Activated CD8-positive, alpha-beta T cell treated with anti-CD3 and anti-CD28 coated beads for 36 hours (primary cell): Measurements from ENCODE around the gene CYP2W1. TPM values are rescaled to one million over a fixed set of nuclear protein-coding genes. Genes with fewer than 3 reads are reported as not detected.

ENCODE experiments used
- ATAC-seq: fragments of 200-7000 bp; cut with Tn5 transposase; one replicate; pipeline ENCODE4 v1.10.0; 2021; ENCODE audit warnings: mild to moderate bottlenecking, moderate library complexity
- CTCF ChIA-PET: fragments of 350-600 bp; sonication (Branson Sonifier 250); formaldehyde crosslinking; loops from one replicate; lab custom pipeline; 2021; ENCODE audit warnings: antibody characterized with exemption; lab: Charles Lee
- POLR2A ChIA-PET: fragments of 350-600 bp; sonication (Branson Sonifier 250); formaldehyde crosslinking; loops from one replicate; lab custom pipeline; 2021; ENCODE audit warnings: antibody characterized with exemption; lab: Charles Lee
- DNase-seq: peaks from one replicate; pipeline ENCODE4 v3.0.0-alpha.2; 2020
- H3K27ac Mint-ChIP-seq: one replicate; pipeline ENCODE4 v1.8.0; 2021; ENCODE audit warnings: mild to moderate bottlenecking, mixed read lengths
- H3K27me3 Mint-ChIP-seq: one replicate; pipeline ENCODE4 v1.8.0; 2021; ENCODE audit warnings: mixed read lengths
- H3K36me3 Mint-ChIP-seq: one replicate; pipeline ENCODE4 v1.8.0; 2021; ENCODE audit warnings: low read depth, mixed read lengths
- H3K4me1 Mint-ChIP-seq: one replicate; pipeline ENCODE4 v1.8.0; 2021; ENCODE audit warnings: low read depth, mixed read lengths
- H3K4me3 Mint-ChIP-seq: one replicate; pipeline ENCODE4 v1.8.0; 2021; ENCODE audit warnings: mild to moderate bottlenecking, moderate library complexity, mixed read lengths
- H3K9me3 Mint-ChIP-seq: one replicate; pipeline ENCODE4 v1.8.0; 2021; ENCODE audit warnings: mixed read lengths
- intact Hi-C: fragments of 100-400 bp; cut with micrococcal nuclease; formaldehyde crosslinking; loops from one replicate; pipeline ENCODE4 v1.10.0; 2022
- total RNA-seq, 2 experiments: library from RNA; stranded (reverse); gene quantifications; one replicate each; pipeline ENCODE4 v1.2.3, GENCODE V29; 2021
- TF ChIP-seq, protein P1 (sequence below): fragments of 200-600 bp; IDR thresholded peaks from one replicate; pipeline ENCODE4 v1.8.0; 2022; ENCODE audit warnings: antibody characterized with exemption, mild to moderate bottlenecking

The CYP2W1 gene
- total RNA-seq, 2 experiments from 2014 or later, result not detected

DNA sequence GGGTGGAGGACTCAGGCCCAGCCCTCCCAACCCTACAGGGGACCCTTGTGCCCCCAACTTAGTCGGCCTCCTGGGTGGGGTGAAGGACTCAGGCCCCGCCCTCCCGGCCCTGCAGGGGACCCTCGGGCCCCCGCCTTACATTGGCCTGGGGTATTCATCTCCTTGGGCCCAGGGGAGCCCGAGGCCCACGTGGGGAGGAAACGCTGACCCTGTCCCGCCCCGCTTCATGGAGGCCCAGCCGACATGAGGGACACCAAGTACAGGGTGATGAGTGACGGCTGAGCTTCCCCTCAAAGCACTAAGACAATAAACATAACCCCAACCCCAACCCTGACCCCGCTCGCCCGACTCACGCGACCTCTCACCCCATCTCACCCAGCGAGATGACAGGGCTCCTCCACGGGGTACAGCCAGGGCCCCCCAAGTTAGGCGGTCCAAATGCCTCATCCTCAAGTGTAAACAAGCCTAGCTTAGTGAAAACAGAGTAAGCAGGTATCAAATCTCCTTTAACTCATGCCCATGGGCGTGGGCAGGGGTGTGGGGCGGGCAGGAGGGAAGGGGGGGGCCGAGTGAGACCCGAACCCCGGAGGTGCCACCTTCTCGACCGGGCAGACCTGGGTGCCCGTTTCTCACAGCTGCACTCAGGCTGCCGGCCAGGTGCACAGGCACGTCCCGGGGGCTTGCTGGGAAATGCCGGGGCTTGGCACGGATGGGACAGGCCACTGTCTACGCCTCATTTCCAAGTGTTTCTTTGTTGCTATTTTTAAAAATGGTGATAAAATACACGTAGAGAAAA lies 8.2 kb downstream of the CYP2W1 start:
- peaks cover 5% of the 10 kb centered on the region for H3K4me1 Mint-ChIP-seq
- no peaks in the 10 kb centered on the region for H3K36me3 Mint-ChIP-seq
- ChIA-PET POLR2A (interaction anchor here (4.1 kb wide), 1 partner anchor 16 kb away, joined by 19 read pairs; the partner anchor contains the start of gene COX19), CTCF (interaction anchor here (5.3 kb wide), 1 partner anchor 183 kb away, joined by 87 read pairs; no protein-coding TSS in a partner anchor)
- intact Hi-C loops, result loop anchor here (5.0 to 10.0 kb wide), 3 partner anchors 54 to 174 kb away; partner anchors contain the start of genes GPR146 and ZFAND2A
- no peak overlapping the region for H3K4me3 Mint-ChIP-seq
- ATAC-seq (no peak), DNase-seq (no peak)
- no peaks in the 10 kb centered on the region for H3K27me3 Mint-ChIP-seq
- TF ChIP-seq, protein P1, sequence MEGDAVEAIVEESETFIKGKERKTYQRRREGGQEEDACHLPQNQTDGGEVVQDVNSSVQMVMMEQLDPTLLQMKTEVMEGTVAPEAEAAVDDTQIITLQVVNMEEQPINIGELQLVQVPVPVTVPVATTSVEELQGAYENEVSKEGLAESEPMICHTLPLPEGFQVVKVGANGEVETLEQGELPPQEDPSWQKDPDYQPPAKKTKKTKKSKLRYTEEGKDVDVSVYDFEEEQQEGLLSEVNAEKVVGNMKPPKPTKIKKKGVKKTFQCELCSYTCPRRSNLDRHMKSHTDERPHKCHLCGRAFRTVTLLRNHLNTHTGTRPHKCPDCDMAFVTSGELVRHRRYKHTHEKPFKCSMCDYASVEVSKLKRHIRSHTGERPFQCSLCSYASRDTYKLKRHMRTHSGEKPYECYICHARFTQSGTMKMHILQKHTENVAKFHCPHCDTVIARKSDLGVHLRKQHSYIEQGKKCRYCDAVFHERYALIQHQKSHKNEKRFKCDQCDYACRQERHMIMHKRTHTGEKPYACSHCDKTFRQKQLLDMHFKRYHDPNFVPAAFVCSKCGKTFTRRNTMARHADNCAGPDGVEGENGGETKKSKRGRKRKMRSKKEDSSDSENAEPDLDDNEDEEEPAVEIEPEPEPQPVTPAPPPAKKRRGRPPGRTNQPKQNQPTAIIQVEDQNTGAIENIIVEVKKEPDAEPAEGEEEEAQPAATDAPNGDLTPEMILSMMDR, result no peak
- H3K9me3 Mint-ChIP-seq, result no peaks in the 10 kb centered on the region
- no peak overlapping the region for H3K27ac Mint-ChIP-seq

DNA sequence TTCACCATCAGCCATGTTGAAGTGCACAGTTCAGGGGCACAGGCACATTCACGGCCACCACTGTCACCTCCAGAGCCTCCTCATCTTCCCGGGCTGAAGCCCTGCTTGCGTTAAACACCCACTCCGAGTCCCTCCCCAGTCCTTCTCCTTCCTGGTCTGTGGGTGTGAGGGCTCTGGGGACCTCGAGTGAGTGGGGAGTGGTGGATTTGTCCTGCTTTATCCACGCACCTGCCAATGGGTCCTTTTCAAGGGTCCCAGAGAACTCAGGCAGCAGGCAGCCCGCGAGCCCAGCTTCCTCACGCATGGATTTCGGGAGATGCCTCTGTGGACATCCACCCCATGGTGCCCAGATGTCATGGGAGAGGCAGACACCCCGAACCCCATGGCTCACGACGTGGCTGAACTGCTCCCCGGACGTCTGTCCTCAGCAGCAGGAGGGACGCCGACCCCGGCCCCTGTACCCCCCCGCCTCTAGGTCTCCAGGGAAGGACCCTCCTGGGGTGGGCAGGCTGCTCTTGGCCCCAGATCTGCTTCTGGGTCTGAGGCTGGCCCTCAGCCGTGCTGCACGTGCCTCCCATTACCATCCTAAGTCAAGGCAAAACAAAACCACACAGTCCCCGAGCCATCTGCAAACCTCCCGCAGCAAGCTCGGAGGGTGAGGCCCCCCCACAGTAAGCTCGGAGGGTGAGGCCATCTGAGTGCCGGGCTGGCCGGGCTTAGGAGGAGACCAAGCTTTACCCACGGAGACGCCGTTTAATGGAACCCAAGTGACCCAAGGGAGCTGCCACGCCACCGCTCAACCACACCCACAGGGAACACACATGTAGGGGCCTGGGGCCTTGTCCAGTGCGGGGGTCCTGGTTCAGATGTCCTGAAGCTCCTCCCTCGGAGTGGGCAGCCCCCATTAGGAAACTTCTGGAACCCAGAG lies 9.0 kb downstream of the CYP2W1 start:
- TF ChIP-seq, protein P1, result no peak
- intact Hi-C loops, result loop anchor here (5.0 to 10.0 kb wide), 3 partner anchors 53 to 173 kb away; partner anchors contain the start of genes GPR146 and ZFAND2A

DNA sequence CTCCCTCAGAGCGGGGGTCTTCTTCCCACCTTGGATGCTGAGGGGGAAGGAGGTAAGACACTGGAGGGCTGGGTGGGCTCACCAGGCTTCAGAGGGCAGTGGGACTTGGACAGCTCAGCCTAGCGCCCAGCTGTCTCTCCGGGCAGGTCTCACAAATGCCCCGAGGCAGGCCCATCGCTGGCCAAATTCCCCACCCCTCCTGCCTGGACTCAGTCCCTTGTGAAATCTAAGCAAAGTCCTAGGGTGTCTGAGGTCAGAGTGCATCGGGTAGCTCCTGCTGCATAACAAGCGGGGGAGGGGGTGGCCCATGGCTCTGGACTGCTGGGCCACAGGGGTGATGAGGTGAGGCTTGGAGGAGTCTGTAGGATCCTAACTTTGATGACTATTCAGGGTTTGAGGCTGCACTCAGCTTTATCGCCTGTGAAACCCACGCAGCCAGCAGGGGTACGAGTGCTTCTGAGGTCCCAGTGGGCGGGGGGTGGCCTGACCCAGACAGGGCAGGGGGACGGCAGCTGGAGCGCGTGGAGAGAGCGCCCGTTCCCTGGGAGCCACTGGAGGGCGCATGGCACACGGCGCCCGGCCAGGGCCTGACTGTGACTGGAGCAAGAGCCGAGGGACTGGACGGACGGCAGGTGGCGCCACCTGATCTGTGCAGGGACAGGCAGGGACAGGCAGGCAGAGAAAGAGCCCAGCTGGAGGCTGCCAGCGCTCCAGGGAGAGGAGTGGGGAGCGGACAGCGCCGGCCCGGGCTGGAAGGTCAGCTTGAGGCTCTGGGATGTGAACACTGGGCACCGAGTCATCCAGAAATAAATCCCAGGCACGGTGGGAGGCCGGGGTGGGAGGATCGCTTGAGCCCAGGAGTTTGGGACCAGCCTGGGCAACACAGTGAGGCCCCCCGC lies 10.0 kb downstream of the CYP2W1 start:
- H3K9me3 Mint-ChIP-seq, result no peaks in the 10 kb centered on the region

More for the DNA sequence above, 9.0 kb downstream of the CYP2W1 start:
- ChIA-PET CTCF (interaction anchor here (0.7 to 6.3 kb wide), 37 partner anchors 10 to 201 kb away, joined by 3 to 204 read pairs (median 11); partner anchors contain the start of genes COX19, GPR146 and ZFAND2A), POLR2A (interaction anchor here (1.4 to 4.1 kb wide), 4 partner anchors 16 to 73 kb away, joined by 3 to 19 read pairs (median 8); partner anchors contain the start of gene COX19)
- peaks cover 5% of the 10 kb centered on the region for H3K4me1 Mint-ChIP-seq
- no peaks in the 10 kb centered on the region for H3K9me3 Mint-ChIP-seq
- H3K36me3 Mint-ChIP-seq, result no peaks in the 10 kb centered on the region
- H3K4me3 Mint-ChIP-seq, result no peak overlapping the region
- no peak for DNase-seq
- ATAC-seq, result no peak
- no peak overlapping the region for H3K27ac Mint-ChIP-seq
- H3K27me3 Mint-ChIP-seq, result no peaks in the 10 kb centered on the region

More for the DNA sequence above, 10.0 kb downstream of the CYP2W1 start:
- Mint-ChIP-seq H3K36me3 (no peaks in the 10 kb centered on the region), H3K27ac (no peak overlapping the region), H3K4me3 (no peak overlapping the region), H3K27me3 (no peaks in the 10 kb centered on the region), H3K4me1 (peaks cover 5% of the 10 kb centered on the region)
- CTCF ChIA-PET, result interaction anchor here (0.6 to 6.3 kb wide), 61 partner anchors 8 to 482 kb away, joined by 3 to 204 read pairs (median 6); partner anchors contain the start of genes COX19, GPR146 and ZFAND2A
- peak; percentile 96 for DNase-seq
- intact Hi-C loops, result loop anchor here (5.0 to 10.0 kb wide), 3 partner anchors 52 to 172 kb away; partner anchors contain the start of genes GPR146 and ZFAND2A
- POLR2A ChIA-PET, result interaction anchor here (0.8 to 4.1 kb wide), 10 partner anchors 17 to 184 kb away, joined by 3 to 19 read pairs (median 4); partner anchors contain the start of genes COX19 and ZFAND2A
- peak; percentile 98 for ATAC-seq
- TF ChIP-seq, protein P1, result peak; percentile 97
